Embryonic facial prominence (tissue), 1 donor: ENCODE measurements around the gene BNC2.
"Not testable (repeated sequence)": the region's sequence is repeated elsewhere in the genome, so short reads cannot be mapped to it uniquely, and the experiment has no call there.

ENCODE experiments used
- DNase-seq: peaks from one replicate; pipeline ENCODE4 v3.0.0-alpha.2; 2016; ENCODE audit errors: extremely low spot score

BNC2 gene

DNA sequence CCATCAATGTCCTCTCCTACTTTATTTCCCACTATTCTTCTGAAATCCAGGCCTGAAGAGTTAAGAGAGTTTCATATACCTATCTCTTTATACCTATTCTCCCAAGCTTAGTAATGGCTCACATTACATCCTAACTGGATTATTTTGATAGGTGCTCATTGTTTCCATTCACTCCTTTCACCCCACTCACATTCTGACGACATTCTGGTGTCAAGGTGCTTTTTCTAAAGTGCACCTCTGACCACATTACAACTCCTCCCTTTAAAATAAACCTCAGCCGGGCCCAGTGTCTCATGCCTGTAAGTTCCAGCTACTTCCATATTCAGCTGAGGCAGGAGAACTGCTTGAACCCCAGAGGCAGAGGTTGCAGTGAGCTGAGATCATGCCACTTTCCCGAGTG is 417.1 kb downstream of the BNC2 start:
- DNase-seq, result no peak

DNA sequence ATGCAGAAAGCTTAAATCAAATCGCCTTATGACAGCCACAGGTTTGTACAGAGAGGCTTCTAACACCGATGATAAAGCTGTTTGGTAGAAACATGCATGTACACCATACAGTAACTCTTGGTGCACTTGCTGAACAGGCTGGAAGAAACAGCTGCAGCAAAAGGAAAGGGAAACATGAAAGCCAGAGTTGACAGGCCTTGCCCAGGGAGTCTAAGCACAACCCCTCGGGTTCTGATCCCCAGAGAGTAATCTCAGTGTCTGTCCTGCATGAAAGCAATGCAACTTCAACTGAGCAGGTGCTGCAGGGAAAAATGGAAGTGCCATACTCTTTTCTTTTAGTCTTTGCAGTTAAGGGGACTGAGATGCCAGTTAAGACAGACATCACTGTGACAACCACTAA is 419.9 kb downstream of the BNC2 start:
- no peak for DNase-seq

DNA sequence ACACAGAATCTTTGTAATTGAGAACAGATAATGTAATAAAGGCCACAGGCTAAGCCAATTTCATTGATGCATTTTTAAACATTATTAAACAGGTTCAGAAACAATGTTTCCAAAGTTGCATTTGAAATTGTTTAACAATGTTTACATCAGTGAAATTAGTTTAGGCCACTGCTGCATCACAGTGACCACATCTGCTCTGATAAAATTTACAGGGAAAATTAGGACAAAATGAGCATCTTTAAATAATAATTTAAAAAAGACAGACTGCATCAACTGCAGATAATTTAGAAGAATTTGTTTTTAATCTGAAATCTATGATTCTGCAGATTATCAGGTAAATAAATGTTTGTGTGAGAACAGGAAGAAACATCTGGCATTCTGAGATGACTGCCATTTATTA is 420.4 kb downstream of the BNC2 start:
- no peak for DNase-seq

DNA sequence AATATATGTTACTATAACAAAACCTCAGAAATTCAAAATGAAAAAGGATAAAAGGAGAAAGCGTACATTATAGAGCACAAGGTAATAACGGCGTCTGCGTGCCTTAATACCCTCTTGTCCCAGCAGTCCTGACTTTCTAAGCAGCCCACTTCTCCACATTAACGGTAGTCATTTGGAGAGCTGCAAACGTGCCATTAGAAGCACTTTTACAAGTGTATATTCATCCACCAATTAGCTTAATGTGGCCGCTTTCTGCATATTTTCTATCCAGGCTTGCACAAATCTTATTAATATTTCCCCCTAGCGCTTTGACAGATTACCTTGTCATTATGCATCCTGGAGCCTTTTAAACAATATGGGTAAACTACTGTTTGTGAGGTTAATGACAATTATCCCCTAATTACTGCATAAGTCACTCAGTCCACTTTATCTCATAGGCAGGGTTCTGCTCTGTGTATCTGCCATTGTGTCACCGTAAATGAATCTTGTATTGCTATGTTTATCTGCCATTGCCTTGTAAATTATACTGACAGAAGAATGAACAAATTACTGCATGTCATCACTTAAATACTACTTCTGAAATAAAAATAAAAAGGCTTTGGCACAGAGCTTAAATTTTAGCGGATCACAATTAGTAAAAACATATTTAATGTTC is 421.3 kb downstream of the BNC2 start:
- no peak for DNase-seq

DNA sequence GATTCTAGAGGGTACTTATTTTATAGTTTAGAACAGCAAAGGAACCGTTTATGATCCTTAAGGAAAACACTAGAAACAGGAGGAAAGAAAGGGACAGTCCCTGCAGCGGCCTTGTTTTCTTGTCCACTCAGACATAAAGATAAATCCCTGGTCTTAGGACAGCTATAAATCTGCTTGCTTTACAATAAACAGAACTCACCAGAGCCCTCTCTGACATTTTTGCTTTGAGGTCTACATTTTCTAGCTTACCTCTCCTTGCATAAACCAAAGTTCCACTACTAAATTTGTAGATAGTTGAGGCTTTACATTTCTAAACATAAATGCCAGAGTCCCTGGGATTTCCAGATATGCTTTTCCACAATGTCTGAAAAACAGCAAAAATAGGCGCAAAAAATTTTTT is 422.5 kb downstream of the BNC2 start:
- DNase-seq, result no peak

DNA sequence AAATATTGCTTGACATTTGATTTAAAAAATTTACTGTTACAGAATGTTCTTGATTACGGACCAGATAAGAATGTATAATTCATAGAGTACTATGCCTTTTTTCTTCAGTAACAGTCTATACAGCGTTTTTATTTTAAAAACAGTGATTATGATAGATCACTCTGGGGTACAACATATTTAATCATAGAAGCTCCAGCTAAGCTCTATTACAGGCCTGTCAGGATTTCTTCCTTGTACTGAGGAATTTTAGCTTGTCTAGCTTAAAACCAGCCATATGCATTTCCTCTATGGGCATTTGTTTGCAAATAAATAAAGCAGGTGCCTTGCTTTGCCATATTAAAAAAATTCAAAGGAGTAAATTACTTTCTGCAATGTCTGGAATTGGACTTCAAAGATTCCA is 423.8 kb downstream of the BNC2 start:
- DNase-seq, result no peak

DNA sequence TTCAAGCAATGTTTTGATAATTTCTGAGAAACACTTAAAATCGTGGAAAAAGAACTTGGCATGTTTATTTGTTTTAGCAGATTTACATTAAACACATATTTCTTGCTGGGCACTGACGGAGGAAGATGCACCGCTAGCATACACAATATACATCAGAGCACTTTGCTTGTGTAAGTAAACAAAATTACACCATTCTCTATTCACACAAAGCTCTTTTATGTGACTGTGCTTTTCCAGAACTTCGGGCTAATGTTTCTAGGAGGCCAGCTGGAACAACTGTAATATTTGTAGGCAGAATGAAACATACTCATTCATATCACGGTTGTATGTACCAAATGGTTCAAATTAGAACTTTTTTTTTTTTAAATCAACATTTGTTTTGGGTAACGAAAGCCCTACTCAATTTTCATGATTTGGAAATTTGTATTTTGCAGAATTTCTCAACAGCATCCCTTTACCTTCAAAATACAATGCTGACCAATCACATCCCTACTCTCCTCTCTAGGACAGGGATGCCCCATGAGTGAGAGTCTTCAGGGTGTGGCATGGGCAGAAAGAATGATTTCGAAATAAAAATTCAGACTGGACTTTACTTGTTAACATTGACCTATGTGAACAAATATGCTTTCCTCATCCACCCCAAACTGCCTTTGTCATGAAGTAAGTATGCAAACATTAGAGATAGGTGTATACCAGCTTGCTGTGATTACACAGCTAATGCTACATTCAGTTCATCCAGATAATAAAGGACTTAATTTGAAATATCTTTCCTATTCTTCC is 425.1 kb downstream of the BNC2 start:
- DNase-seq, result no peak

DNA sequence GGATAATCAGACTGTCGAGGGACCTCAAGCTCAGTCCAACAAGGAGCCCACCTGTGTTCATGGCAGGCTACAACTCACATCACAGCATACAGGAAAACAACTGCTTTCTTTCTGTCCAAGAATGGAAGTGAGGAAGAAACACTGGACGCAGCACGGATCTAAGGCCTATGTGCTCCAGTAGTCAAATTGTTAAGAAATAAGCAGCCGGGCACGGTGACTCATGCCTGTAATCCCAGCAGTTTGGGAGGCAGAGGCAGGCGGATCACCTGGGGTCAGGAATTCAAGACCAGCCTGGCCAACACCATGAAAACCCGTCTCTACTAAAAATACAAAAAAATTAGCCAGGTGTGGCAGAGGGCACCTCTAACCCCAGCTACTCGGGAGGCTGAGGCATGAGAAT is 427.8 kb downstream of the BNC2 start:
- no peak for DNase-seq

DNA sequence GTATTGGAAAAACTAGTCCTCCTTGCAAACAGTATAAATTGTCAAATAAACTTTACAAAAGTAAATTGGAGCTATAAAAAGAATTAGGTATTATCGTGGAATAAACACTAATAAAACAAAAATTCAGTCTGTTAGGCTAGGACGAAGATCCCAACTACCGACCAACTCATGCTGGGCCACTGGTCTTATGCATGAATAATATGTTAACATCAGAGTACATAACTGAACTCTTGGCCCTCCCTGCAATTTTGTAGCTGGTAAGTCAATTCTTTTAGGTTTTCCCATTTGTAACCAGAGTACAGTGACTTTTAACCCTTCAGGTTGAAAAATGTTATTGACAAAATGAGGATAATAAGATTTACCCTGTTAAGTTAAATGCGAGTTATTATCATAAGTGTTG is 428.7 kb downstream of the BNC2 start:
- no peak for DNase-seq

DNA sequence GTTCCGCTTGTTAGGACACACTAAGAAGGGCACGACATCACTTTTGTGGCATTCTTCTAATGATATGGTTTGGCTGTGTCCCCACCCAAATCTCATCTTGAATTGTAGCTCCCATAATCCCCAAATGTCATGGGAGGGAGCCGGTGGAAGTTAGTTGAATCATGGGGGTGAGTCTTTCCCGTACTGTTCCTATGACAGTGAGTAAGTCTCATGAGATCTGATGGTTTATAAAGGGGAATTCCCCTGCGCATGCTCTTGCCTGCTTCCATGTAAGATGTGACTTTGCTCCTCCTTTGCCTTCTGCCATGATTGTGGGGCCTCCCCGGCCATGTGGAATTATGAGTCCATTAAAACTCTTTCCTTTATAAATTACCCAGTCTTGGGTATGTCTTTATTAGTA is 431.6 kb downstream of the BNC2 start:
- not testable (repeated sequence) for DNase-seq

DNA sequence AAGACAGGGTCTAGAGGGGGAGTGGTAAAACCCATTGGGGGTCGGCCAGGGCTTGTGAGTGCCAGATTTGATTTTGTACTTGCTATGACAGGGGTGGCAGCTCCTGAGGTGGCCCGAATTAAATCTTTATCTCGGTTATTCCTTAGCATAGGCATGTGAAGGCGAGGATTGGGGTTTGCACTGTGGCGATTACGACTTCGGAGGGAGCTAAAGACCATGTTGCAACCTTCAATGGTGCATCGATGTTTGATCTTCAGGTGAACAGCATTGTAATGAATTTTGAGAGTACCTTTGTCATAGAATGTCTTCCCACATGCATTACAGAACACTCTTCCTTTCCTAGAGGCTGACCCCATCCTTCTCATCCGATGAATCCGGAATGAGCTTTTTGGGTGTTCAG is 433.9 kb downstream of the BNC2 start:
- no peak for DNase-seq

DNA sequence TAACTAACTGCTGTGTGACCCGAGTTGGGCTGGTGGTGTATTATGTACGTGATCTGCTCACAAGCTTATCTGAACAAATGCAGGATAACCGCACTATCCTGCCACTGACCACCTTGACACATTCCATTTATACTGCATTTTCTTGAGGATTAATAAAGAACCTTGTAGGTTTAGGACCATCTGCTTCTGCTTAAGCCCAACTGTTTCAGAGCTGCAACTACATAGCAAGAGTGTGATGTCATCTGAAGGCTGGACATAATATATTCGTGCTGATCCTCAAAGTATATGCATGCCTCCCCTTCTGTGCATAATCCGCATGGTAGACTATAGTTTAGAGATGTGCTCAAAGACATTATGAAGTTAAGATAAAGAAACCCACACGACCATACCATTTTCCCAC is 435.9 kb downstream of the BNC2 start:
- DNase-seq, result no peak

DNA sequence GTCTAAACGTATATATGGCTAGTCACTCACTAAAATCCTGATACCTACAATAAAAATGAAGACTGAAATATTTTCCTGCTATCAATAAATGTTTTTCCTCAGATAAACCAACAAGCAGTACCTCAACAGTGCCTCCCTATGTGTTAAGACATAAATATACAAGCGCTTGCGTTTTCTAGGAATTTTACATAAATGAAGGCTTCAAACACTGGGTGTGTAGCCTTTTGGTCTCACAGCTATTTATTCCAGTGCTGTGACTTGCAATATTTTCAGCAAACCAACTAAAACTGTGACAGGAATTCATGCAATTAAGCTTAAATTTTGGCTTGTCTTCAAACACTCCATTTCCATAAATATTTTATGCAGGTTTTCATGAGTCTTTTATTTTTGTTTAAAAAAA is 437.0 kb downstream of the BNC2 start:
- no peak for DNase-seq

DNA sequence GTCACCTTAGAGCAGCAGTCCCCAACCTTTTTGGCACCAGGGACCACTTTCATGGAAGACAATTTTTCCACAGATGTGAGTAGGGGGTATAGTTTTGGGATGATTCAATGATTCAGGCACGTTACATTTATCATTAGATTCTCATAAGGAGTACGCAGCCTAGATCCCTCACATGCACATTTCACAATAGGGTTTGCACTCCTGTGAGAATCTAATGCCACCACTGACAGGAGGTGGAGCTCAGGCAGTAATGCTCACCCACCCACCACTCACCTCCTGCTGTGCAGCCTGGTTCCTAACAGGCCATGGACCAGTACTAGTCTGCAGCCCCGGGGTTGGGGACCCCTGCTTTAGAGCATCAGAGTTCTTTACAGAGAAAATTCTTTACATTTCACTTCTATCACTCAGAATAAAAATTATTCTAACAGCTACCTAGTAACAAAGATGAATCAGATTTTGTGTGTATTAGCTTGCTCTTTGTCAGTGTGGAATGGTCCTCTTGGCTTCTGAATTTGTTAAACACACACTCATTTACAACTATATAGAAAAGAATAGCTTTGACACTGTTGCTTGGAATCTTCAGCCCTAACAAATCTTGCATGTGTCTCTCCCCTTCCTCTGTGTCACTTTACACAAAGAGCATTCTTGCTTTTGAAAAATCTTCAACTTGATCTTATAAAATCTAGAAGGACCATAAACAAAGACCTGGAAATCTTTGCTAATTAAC is 438.6 kb downstream of the BNC2 start:
- no peak for DNase-seq

DNA sequence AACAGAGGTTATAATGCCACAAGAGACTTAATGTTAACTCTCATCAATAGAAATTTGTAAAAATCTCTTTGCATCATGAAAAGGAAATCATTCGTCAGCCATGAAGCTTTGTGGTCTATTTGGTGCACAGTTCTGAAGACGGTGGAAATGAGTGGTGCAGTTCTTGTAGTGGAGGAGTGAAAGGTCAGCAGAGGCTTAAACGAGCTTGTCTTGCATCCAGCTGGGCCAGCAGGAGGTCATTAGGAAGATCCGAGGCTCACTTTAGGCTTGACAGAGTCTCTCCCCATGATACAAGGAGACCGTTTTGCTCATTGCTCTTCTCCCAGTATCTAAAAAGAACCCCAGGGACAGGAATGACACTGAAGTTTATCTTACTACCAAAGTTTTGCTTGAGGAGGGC is 440.8 kb downstream of the BNC2 start:
- DNase-seq, result no peak

DNA sequence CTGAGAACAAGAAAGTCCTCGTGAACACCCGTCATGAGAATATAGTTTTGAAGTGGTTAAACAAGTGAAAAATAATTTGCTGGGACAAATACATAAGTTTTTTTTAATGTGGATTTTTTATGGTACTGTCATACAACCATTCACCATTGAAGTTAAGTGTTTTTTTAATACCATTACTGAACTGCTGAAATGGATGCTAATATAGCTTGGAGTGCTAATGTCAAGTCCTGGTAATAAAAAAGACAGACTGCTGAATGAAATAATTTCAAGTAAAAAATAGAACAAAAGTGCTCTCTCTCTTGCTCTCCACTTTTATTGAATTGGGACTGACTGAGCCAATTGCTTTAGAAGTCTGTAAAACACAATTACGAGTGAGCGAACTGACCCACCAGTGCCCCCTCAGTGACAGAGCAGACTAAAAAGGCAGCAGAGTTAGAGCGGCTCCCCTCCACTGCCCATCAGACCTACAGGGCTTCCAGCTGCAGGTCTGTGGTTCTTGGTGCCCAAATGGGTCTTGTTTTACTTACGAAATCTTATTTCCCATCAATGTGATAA is 442.5 kb downstream of the BNC2 start:
- no peak for DNase-seq

DNA sequence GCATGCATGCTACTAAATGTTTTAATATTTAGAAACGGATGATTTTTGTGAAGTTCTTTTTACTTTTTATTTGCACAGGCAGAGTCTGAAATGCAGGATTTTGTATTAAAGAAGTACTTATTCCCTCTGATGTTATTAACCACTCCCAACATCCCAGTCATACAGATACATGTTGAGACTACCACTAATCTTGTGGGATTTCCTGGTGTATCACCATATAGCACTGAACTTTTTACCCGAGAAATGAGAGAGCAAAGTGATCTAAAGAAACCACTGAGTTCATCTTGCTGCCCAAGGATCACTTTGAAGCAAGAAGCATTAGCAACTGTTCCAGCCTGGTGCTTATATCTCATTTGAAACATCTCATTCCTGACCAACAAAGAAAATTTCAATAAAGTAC is 443.8 kb downstream of the BNC2 start:
- no peak for DNase-seq

DNA sequence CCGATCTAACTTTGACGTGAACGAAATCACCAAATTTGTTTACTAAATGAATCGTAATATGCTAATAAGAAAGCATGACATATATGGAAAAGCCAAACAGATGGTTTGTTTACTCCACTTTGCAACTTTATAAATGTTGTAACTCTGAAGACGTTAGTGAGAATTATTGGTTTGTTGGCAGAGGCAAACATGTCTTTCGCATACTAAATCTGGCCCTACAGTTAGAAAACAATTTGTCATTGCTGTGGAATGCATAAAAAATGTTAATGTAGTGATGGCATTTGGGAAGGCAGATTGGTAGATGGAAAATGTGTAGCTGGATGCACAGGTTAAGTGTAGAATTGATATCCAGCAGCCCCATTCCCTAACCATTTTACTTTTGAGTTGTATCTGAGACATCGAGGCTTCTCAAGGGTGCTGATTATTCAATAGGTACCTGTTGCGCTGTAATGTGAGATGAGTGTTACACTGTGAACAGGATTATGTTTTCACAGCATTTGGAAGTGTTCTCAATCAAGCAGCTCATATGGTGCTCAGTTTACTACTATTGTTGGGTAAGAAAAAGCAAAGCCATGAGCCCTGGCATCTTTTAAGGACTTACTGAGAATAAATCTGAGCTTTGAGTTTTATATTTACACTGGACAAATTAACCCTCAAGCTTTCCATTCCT is 444.8 kb downstream of the BNC2 start:
- DNase-seq, result no peak

DNA sequence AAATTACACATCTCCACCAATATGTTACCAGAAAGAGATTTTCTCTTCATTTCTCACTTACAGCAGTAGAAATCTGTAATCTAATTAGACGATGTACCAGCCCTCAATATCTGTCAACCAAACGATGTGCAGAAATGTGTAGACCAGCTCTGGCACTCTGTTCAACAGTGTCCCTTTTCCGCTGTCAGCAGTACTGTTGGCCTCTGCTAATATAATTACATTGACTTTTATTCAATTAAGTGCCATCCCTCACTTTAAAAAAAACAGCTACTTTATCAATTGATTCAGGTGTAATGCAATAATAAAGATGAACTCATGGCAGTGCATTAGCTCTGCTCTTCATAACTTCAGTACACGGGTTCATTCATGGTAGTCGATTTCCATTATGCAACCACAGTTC is 448.4 kb downstream of the BNC2 start:
- DNase-seq, result no peak

DNA sequence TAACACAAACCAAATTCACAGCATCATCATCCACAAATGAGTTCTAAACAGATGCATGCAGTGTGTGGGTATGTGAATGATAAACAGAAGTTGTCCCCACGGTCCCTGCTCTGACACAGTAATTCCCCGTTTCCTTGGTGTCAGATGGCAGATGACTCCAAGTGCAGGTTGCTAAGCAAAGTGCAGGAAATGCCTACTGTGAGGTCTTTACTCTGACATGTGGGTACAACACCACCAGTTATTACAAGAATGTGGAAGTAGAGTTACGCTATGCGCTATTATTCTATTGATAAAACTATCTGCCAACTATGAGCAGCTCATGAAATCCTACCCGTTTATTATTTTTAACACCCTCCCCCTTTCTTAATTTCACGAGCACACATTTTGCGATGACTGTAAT is 448.9 kb downstream of the BNC2 start:
- no peak for DNase-seq

DNA sequence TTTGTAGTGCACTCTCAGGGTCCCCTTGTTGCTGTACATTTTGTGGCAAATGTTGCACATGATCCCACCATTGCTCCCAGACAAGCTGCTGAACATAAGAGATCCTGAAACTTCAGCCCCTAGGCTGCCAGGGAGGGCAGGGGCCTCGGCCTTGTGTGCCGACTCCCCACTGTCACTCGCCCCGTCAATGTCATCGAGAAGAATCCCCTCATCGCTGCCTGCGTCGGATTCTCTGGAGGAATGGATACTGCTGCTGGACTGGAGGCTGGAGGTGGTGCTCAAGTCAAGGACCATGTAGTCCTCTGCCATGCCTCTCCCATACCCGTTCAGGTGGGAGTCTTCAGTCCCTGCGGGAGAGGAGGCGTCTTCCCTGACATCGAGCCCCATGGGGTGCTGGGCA is 451.3 kb downstream of the BNC2 start:
- DNase-seq, result no peak

DNA sequence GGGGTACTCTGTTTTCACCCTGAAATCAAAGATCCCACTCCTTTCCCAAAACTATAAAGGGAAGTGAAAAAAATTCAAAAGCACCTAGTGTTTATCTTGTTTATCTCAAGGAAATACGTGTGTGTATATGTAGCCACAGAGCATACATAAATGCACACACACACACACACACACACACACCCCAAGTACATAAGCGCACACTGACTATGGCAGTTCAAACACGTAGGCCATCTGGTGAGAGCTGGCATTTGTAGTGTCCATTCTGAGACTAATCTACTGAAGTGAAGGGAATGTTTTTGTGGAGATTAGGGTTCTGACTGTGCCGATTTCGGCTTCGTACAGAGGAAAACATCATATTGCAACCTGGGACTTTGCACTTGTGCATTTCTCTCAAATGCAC is 451.7 kb downstream of the BNC2 start:
- no peak for DNase-seq
